ENCODE data around the gene RSAD1.

GRCh38 chr17:50531428-50532025, 52.9 kb downstream of the RSAD1 start:
- no peak for TF ChIP-seq POLR2A (IDR thresholded peaks at IDR 0.05)
- no peak for TF ChIP-seq CTCF (IDR thresholded peaks at IDR 0.05)

All from body of pancreas (tissue), 4 donors.